Adrenal gland (tissue), 12 donors: ENCODE results near the gene ARL15. TPM values are rescaled to one million over a fixed set of nuclear protein-coding genes. Genes with fewer than 3 reads are reported as not detected.

ENCODE experiments used
- DNase-seq, 7 donors: peaks; one replicate each; pipeline ENCODE4 v3.0.0-alpha.2; 2019 to 2020
- H3K27ac ChIP-seq, 5 donors: fragments of 200-600 bp; sonication (generic) in 4 of 5; 1 replicate in 3 of 5; 2 replicates in 2 of 5; pipeline versions ENCODE4 v1.5.1 to v1.8.0; 2016 to 2020; ENCODE audit warnings: mild to moderate bottlenecking in 1 of 5
- H3K27me3 ChIP-seq: fragments of 200-600 bp; 2 replicates; pipeline ENCODE4 v1.8.0; 2021
- H3K36me3 ChIP-seq, 2 donors: fragments of 200-600 bp; replicated peaks in 1 of 2; 1 replicate in 1 of 2; 2 replicates in 1 of 2; pipeline versions ENCODE4 v1.5.1 to v1.8.0; 2018 to 2022
- H3K4me1 ChIP-seq, 2 donors: fragments of 200-600 bp; replicated peaks in 1 of 2; 1 replicate in 1 of 2; 2 replicates in 1 of 2; pipeline versions ENCODE4 v1.5.1 to v1.8.0; 2018 to 2021
- H3K4me3 ChIP-seq, 4 donors: fragments of 200-600 bp; sonication (generic) in 3 of 4; one replicate each; pipeline ENCODE4 v1.5.1; 2016 to 2018
- H3K9me3 ChIP-seq, 3 donors: fragments of 200-600 bp; sonication (generic) in 1 of 3; replicated peaks in 1 of 3; 1 replicate in 2 of 3; 2 replicates in 1 of 3; pipeline versions ENCODE4 v1.5.1 to v1.8.0; 2016 to 2021
- POLR2A ChIP-seq, 2 donors: fragments of 450-650 bp; IDR thresholded peaks; one replicate each; pipeline ENCODE4 v1.6.1; 2017; ENCODE audit warnings: antibody characterized with exemption in 2 of 2, mild to moderate bottlenecking in 2 of 2, moderate library complexity in 1 of 2
- WGBS, 4 donors: extraction: QIAGEN DNeasy Blood & Tissue Kit in 2 of 4; methylation state at CpG; one replicate each; pipeline versions ENCODE4 v1.1.5 to v1.1.7; 2013 to 2017; 5-methylcytosine and 5-hydroxymethylcytosine counted together
- intact Hi-C, 2 donors: fragments of 100-400 bp; cut with DNase I; formaldehyde crosslinking; loops; one replicate each; pipeline versions ENCODE4 v1.14.1 to v1.15.0; 2022 to 2023
- polyA plus RNA-seq, 3 donors: library from polyadenylated mRNA; stranded (reverse); fragments of 200-250 nt in 2 of 3; fragments of 350-450 nt in 1 of 3; fragmentation: Illumina TruSeq in 1 of 3; extraction: RNeasy Lipid Tissue Mini Kit (QIAGEN cat#74804) in 1 of 3; gene quantifications; one replicate each; pipeline ENCODE4 v1.2.3, GENCODE V29; 2013 to 2014
- total RNA-seq, 9 donors: library from RNA; depleted of rRNA in 4 of 9; stranded (reverse); fragments of >200 nt in 4 of 9; fragments of 120-200 nt in 1 of 9; fragmentation: NEBNext Ultra II Directional in 1 of 9; extraction: Animal tissue kit (Norgen Biotek cat#: 25700) in 1 of 9; gene quantifications; one replicate each; pipeline versions ENCODE4 v1.1.0 to v1.2.4, GENCODE V29; 2013 to 2023
- TF ChIP-seq, protein P1 (sequence below), 6 experiments: fragments of 450-650 bp in 4 of 6; fragments of 200-600 bp in 2 of 6; sonication (generic) in 1 of 6; IDR thresholded peaks; 1 replicate in 5 of 6; 2 replicates in 1 of 6; pipeline versions ENCODE4 v1.5.1 to v1.8.0; 2016 to 2021; ENCODE audit warnings: antibody characterized with exemption in 6 of 6, mild to moderate bottlenecking in 2 of 6, moderate library complexity in 1 of 6
- donor health status: healthy with polysubstance abuse.
- donor health status: Bipolar disorder and iron deficiency.
- donor health status: DM: yes; HTN: yes; CAD: no.
- donor health status: DM: no; HTN: no; CAD: no.
- donor health status: DM: no; HTN: no; CAD: no.
- donor health status: DM: yes; HTN: yes; CAD: no.

Gene ARL15
- total and polyA plus RNA-seq, 12 donors: 12.1 to 85.6 (median 38.9) TPM

GRCh38 chr5:54017580-54017979 lies 292.8 kb downstream of the ARL15 start:
- TF ChIP-seq POLR2A (IDR thresholded peaks at IDR 0.05): no peak
- TF ChIP-seq, protein P1, sequence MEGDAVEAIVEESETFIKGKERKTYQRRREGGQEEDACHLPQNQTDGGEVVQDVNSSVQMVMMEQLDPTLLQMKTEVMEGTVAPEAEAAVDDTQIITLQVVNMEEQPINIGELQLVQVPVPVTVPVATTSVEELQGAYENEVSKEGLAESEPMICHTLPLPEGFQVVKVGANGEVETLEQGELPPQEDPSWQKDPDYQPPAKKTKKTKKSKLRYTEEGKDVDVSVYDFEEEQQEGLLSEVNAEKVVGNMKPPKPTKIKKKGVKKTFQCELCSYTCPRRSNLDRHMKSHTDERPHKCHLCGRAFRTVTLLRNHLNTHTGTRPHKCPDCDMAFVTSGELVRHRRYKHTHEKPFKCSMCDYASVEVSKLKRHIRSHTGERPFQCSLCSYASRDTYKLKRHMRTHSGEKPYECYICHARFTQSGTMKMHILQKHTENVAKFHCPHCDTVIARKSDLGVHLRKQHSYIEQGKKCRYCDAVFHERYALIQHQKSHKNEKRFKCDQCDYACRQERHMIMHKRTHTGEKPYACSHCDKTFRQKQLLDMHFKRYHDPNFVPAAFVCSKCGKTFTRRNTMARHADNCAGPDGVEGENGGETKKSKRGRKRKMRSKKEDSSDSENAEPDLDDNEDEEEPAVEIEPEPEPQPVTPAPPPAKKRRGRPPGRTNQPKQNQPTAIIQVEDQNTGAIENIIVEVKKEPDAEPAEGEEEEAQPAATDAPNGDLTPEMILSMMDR (IDR thresholded peaks at IDR 0.05): no peak

DNA sequence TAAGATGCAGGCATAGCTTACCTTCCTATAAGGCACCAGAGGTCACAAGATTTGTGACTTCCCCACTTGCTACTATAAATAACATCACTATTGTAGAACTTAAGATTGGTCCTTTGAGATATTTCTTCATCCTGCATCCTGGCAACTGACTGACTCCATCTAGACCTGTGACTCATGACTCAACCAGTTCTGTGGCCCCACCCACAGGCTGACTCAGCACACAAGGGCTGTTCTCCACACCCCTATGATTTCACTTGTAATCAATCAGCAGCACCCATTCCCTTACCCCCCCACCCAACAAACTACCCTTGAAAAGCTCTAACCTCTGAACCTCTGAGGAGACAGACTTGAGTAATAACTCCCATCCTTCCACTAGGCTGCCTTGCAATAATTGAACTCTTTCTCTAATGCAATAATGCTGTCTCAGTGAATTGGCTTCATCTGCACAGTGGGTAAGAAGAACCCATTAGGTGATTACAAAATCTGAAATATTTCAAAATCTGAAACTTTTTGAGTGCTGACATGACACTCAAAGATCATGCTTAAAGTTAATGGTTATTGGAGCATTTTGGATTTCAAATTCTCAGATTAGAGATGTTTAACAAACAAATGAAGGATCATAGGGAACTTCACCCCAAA lies 296.7 kb downstream of the ARL15 start:
- Histone ChIP-seq H3K36me3 (no peaks in the 10 kb centered on the region), H3K27ac (no peak overlapping the region), H3K27me3 (no peaks in the 10 kb centered on the region), H3K4me1 (no peaks in the 10 kb centered on the region), H3K4me3 (no peak overlapping the region), H3K9me3 (no peaks in the 10 kb centered on the region)
- TF ChIP-seq, protein P1 (IDR thresholded peaks at IDR 0.05): no peak
- TF ChIP-seq POLR2A (IDR thresholded peaks at IDR 0.05): no peak
- peak; percentile 36 to 72 (median 54) for DNase-seq
- intact Hi-C loops: no loop called here

More at GRCh38 chr5:54017580-54017979, 292.8 kb downstream of the ARL15 start:
- Histone ChIP-seq H3K27ac (no peak overlapping the region), H3K4me3 (no peak overlapping the region), H3K36me3 (no peaks in the 10 kb centered on the region), H3K9me3 (no peaks in the 10 kb centered on the region), H3K4me1 (no peaks in the 10 kb centered on the region), H3K27me3 (no peaks in the 10 kb centered on the region)
- intact Hi-C loops: no loop called here
- DNase-seq: no peak
- WGBS, 4 donors: 76 to 93% (median 88%) methylated on average over 2 of the region's 2 CpGs

DNA sequence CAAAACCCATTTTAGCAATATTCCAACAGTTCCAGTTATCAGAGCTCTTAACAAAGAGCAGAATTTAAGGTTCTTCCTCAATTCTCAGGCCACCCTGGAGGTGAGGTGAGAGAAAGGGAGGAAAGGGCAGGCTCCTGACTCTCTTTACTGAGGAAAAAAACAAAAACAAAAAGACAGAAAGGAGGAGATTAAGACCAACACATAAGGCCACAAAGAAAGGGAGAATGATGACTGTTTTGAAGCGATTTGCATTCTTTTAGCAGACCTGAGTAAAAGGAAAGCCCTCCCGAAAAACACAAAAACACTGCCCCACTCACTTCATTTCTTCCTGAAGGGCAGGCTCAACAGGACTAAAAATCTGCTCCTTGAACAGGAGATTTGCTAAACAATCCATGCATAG lies 300.5 kb downstream of the ARL15 start:
- TF ChIP-seq POLR2A (IDR thresholded peaks at IDR 0.05): no peak
- TF ChIP-seq, protein P1 (IDR thresholded peaks at IDR 0.05): no peak
- no peak for DNase-seq
- Histone ChIP-seq H3K27me3 (no peaks in the 10 kb centered on the region), H3K27ac (no peak overlapping the region), H3K9me3 (no peaks in the 10 kb centered on the region), H3K4me1 (peaks cover 0 to 5% of the 10 kb centered on the region in 2 donors), H3K36me3 (no peaks in the 10 kb centered on the region), H3K4me3 (no peak overlapping the region)
- 76 to 90% (median 85%) methylated on average over 2 of the region's 2 CpGs for WGBS, 4 donors
- intact Hi-C loops: no loop called here

GRCh38 chr5:54009357-54009756 lies 301.0 kb downstream of the ARL15 start:
- Histone ChIP-seq H3K4me3 (no peak overlapping the region), H3K27ac (no peak overlapping the region), H3K27me3 (no peaks in the 10 kb centered on the region), H3K4me1 (peaks cover 0 to 5% of the 10 kb centered on the region in 2 donors), H3K9me3 (no peaks in the 10 kb centered on the region), H3K36me3 (no peaks in the 10 kb centered on the region)
- intact Hi-C loops: no loop called here
- TF ChIP-seq, protein P1 (IDR thresholded peaks at IDR 0.05): no peak
- no peak for TF ChIP-seq POLR2A (IDR thresholded peaks at IDR 0.05)
- 47 to 100% (median 84%) methylated on average over 1 of the region's 1 CpG for WGBS, 4 donors
- no peak for DNase-seq
